ENCODE measurements around the gene USE1. TPM values are rescaled to one million over a fixed set of nuclear protein-coding genes. Genes with fewer than 3 reads are reported as not detected.

The USE1 gene
- total RNA-seq, 6 experiments from 2014 or later, result 23.5 to 29.3 (median 25.7) TPM

- peaks cover 21% of the 10 kb centered on the region for H3K4me1 Mint-ChIP-seq (ENCODE audit: low read depth)
- no peaks in the 10 kb centered on the region for H3K9me3 Mint-ChIP-seq
- TF ChIP-seq CTCF (IDR thresholded peaks at IDR 0.05), result no peak
- peaks cover 7% of the 10 kb centered on the region for H3K27me3 Mint-ChIP-seq (ENCODE audit: insufficient read depth)
- H3K27ac Mint-ChIP-seq, result no peak overlapping the region
- peaks cover 28% of the 10 kb centered on the region for H3K36me3 Mint-ChIP-seq (ENCODE audit: low read depth)
- no peak overlapping the region for H3K4me3 Mint-ChIP-seq
- DNase-seq, result no peak
Observed at GRCh38 chr19:17211547-17212446, 3.4 kb upstream of the USE1 start.

- no peak for DNase-seq
- peaks cover 21% of the 10 kb centered on the region for H3K4me1 Mint-ChIP-seq (ENCODE audit: low read depth)
- H3K27ac Mint-ChIP-seq, result no peak overlapping the region
- no peak for TF ChIP-seq CTCF (IDR thresholded peaks at IDR 0.05)
- H3K36me3 Mint-ChIP-seq (ENCODE audit: low read depth), result peaks cover 34% of the 10 kb centered on the region
- H3K9me3 Mint-ChIP-seq, result no peaks in the 10 kb centered on the region
- H3K27me3 Mint-ChIP-seq (ENCODE audit: insufficient read depth), result peaks cover 7% of the 10 kb centered on the region
- no peak overlapping the region for H3K4me3 Mint-ChIP-seq
Observed at GRCh38 chr19:17213334-17213733, 1.8 kb upstream of the USE1 start.

GRCh38 chr19:17214508-17215126 is 540 bp upstream of the USE1 start:
- no peaks in the 10 kb centered on the region for H3K9me3 Mint-ChIP-seq
- H3K27ac Mint-ChIP-seq, result peak overlapping the region; percentile 94
- peak overlapping the region; percentile 89 for H3K4me3 Mint-ChIP-seq
- no peak for TF ChIP-seq CTCF (IDR thresholded peaks at IDR 0.05)
- H3K4me1 Mint-ChIP-seq (ENCODE audit: low read depth), result peaks cover 18% of the 10 kb centered on the region
- peaks cover 30% of the 10 kb centered on the region for H3K36me3 Mint-ChIP-seq (ENCODE audit: low read depth)
- DNase-seq, result no peak
- peaks cover 3% of the 10 kb centered on the region; the same call in 1 of the 2 replicates for H3K27me3 Mint-ChIP-seq (ENCODE audit: insufficient read depth)

- Mint-ChIP-seq H3K4me3 (peak overlapping the region; percentile 89), H3K9me3 (no peaks in the 10 kb centered on the region), H3K4me1 (ENCODE audit: low read depth) (peaks cover 27% of the 10 kb centered on the region), H3K27ac (peak overlapping the region; percentile 94; the same call in 1 of the 2 replicates), H3K36me3 (ENCODE audit: low read depth) (peaks cover 29% of the 10 kb centered on the region), H3K27me3 (ENCODE audit: insufficient read depth) (peaks cover 3% of the 10 kb centered on the region; the same call in 1 of the 2 replicates)
- no peak for DNase-seq
- no peak for TF ChIP-seq CTCF (IDR thresholded peaks at IDR 0.05)
Observed at GRCh38 chr19:17216058-17216670, 1.0 kb downstream of the USE1 start.

- H3K9me3 Mint-ChIP-seq, result no peaks in the 10 kb centered on the region
- no peak overlapping the region; the same call in 1 of the 2 replicates for H3K27ac Mint-ChIP-seq
- no peak overlapping the region for H3K4me3 Mint-ChIP-seq
- H3K4me1 Mint-ChIP-seq (ENCODE audit: low read depth), result peaks cover 27% of the 10 kb centered on the region
- H3K36me3 Mint-ChIP-seq (ENCODE audit: low read depth), result peaks cover 24% of the 10 kb centered on the region
- no peak for DNase-seq
- peaks cover 3% of the 10 kb centered on the region; the same call in 1 of the 2 replicates for H3K27me3 Mint-ChIP-seq (ENCODE audit: insufficient read depth)
- no peak for TF ChIP-seq CTCF (IDR thresholded peaks at IDR 0.05)
Observed at GRCh38 chr19:17219286-17219685, 4.1 kb downstream of the USE1 start.

Data from HFFc6 (cell line).